ENCODE data around the gene LIPG.
"Not testable (repeated sequence)": the region's sequence is repeated elsewhere in the genome, so short reads cannot be mapped to it uniquely, and the experiment has no call there.

LIPG gene

GRCh38 chr18:49561289-49562193 lies at the start of gene LIPG:
Gene LIPG (plus strand): TSS chr18:49562057. CDS start chr18:49562309, 252 bp downstream.
- DNase-seq = no peak

- DNase-seq = not testable (repeated sequence)
Measured at GRCh38 chr18:49512876-49513275, 49.0 kb upstream of the LIPG start.

GRCh38 chr18:49514577-49514976 lies 47.3 kb upstream of the LIPG start:
- no peak for DNase-seq

GRCh38 chr18:49515003-49515402 lies 46.9 kb upstream of the LIPG start:
- DNase-seq = not testable (repeated sequence)

GRCh38 chr18:49515516-49515915 lies 46.3 kb upstream of the LIPG start:
- no peak for DNase-seq

GRCh38 chr18:49517483-49517882 lies 44.4 kb upstream of the LIPG start:
- no peak for DNase-seq

GRCh38 chr18:49519101-49519971 lies 42.5 kb upstream of the LIPG start:
- DNase-seq = no peak

- no peak for DNase-seq
Measured at GRCh38 chr18:49520661-49521145, 41.2 kb upstream of the LIPG start.

- no peak for DNase-seq
Measured at GRCh38 chr18:49521216-49521835, 40.5 kb upstream of the LIPG start.

- DNase-seq = not testable (repeated sequence)
Measured at GRCh38 chr18:49523580-49524093, 38.2 kb upstream of the LIPG start.

GRCh38 chr18:49524349-49524748 lies 37.5 kb upstream of the LIPG start:
- no peak for DNase-seq

GRCh38 chr18:49524951-49525350 lies 36.9 kb upstream of the LIPG start:
- no peak for DNase-seq

GRCh38 chr18:49525981-49526380 lies 35.9 kb upstream of the LIPG start:
- no peak for DNase-seq

- no peak for DNase-seq
Measured at GRCh38 chr18:49527631-49528327, 34.1 kb upstream of the LIPG start.

GRCh38 chr18:49529596-49529995 lies 32.3 kb upstream of the LIPG start:
- no peak for DNase-seq

- no peak for DNase-seq
Measured at GRCh38 chr18:49531678-49532153, 30.1 kb upstream of the LIPG start.

GRCh38 chr18:49534846-49535601 lies 26.8 kb upstream of the LIPG start:
- no peak for DNase-seq

GRCh38 chr18:49537232-49537896 lies 24.5 kb upstream of the LIPG start:
- no peak for DNase-seq

GRCh38 chr18:49544362-49544761 lies 17.5 kb upstream of the LIPG start:
- no peak for DNase-seq

- no peak for DNase-seq
Measured at GRCh38 chr18:49546278-49546677, 15.6 kb upstream of the LIPG start.

Data from hippocampal formation (tissue), 2 donors.